T-helper 22 cell (primary cell): ENCODE data around the gene SNX19.
"Not testable (repeated sequence)": the region's sequence is repeated elsewhere in the genome, so short reads cannot be mapped to it uniquely, and the experiment has no call there.

Experiments
- DNase-seq: peaks from one replicate; pipeline ENCODE4 v3.0.0-alpha.2; 2020; ENCODE audit warnings: low read depth

SNX19 gene

DNA sequence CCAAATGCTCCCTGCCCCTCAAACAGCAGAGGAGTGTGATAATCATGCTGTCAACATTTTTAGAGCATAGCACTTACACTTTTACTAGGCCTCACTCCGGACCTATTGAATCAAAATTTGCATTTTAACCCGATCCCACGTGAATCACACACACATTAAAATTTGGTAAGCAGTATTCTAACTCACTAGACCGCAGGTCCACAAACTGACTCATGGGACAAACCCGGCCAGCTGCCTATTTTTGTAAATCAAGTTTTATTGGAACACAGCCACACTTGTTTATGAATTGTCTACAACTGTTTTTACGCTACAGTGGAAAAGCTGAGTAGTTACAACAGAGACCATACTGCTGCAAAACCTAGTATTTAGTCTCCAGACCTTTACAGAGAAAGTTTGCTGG, 43.3 kb downstream of the SNX19 start:
- DNase-seq = no peak

DNA sequence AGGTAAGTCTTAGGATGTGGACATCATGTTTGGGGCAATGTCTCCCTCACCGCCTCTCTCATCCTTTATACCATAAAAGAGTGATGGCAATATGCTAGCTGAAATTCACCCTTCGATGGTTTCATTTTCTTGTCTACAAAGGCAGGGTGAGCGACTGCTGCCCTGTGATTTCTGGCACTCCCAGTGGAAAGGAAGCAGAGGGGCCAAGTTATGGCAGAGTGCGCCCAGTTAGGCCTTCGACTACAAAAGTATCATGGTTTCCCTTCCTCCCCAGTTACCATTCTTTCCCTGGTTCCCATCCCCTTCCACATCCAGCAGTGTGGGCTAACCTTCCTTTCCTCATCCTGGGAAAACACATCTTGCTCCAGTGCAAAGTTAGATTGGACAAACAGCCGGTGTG, 43.8 kb downstream of the SNX19 start:
- no peak for DNase-seq

DNA sequence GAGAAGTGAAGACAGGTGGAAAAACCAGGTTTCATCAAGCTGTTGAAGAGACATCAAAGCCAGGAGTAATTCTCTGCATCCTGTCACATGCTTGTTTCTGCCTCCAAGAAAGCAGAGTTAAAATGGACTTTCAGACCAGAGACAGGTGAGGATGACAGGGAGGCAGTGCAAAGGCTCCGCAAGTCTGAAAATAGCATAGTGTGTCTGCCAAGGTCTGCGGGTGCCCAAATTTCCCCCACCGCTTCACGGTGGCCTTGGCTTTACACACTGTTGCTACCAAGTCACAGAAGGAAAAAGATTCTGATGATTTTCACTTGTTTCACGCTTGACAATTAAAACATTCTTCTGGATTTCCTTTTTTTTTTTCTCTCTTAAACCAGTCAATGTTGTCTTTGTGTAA, 44.2 kb downstream of the SNX19 start:
- no peak for DNase-seq

GRCh38 chr11:130871616-130872015, 44.7 kb downstream of the SNX19 start:
- no peak for DNase-seq

DNA sequence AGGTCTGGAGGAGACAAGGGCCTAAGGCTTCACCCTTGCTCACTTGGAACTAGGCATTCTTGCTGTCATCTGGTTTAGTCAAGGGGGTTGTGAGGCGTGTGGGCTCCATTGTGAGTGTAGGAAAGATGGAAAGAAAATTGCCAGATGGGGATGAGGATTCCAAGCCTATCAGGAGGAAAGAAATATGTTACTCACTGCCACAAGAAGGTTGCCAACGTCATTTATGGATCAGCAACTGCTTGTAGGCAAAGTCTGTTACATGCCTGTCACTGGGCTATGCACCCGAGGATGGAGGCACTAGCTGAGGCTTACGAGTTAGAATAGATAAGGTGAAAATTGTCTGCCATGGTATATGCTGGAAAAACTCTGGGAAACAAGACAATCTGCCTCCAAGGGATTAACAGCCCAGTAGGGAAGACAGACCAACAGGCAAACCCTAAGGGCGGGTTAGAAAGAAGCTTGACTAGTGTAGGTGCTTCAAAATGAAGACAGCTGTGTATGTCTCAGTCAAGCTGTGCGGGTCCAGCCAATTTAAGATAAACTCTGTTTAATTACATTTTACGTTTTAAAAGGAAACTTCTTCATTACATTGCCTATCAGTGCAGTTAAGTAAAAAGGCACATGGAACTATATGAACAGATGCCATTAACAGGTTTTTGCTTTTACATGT, 47.4 kb downstream of the SNX19 start:
- no peak for DNase-seq

DNA sequence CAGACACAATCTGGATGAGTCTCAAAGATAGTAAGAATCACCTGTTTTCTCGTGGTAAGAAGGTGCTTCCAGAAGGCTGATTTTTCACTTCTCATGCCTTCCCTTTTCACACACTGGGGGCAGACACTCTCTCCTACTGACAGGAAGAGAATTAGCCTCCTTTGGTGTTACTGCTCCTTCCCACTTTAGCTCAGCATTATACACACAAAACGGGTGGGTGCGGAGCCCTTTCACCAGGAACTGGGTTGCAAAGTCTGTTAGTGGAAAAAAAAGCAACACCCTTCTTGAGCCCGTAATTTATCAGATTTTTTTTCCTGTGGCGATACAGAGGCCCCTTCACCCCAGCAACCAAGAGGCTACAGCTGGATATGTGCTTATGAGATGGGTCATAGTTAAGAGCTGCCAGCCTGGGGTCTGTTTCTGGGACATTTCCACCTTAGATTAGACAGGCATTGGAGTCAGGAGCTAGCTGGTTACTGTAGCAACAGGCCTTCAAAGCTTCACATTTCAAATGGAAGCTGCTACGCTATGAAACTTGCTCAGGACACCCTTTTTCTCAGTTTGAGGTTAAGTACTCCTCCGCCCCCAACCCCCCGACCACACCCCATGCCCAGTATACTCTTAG, 48.1 kb downstream of the SNX19 start:
- DNase-seq = no peak

DNA sequence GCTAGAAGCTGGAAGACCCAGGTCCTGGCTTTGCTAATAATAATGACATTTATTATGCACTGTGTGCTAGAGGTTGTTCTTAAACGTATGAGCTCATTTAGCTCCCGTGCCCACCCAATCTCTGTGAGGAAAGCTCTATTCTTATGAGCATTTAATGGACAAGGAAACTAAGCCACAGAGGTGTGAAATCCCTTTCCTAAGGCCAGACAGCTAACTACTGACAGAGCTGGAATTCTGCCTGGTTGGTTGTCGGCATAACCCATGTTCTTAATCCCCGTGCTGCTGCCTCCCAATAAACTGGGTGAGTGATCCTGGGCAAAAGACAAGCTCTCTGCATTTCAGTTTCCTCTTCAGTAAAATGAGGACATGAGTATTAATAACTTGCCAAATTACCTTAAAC, 49.4 kb downstream of the SNX19 start:
- no peak for DNase-seq

- no peak for DNase-seq
Measured at GRCh38 chr11:130865774-130866114, 50.5 kb downstream of the SNX19 start.

GRCh38 chr11:130865091-130865773, 51.0 kb downstream of the SNX19 start:
- DNase-seq = no peak

DNA sequence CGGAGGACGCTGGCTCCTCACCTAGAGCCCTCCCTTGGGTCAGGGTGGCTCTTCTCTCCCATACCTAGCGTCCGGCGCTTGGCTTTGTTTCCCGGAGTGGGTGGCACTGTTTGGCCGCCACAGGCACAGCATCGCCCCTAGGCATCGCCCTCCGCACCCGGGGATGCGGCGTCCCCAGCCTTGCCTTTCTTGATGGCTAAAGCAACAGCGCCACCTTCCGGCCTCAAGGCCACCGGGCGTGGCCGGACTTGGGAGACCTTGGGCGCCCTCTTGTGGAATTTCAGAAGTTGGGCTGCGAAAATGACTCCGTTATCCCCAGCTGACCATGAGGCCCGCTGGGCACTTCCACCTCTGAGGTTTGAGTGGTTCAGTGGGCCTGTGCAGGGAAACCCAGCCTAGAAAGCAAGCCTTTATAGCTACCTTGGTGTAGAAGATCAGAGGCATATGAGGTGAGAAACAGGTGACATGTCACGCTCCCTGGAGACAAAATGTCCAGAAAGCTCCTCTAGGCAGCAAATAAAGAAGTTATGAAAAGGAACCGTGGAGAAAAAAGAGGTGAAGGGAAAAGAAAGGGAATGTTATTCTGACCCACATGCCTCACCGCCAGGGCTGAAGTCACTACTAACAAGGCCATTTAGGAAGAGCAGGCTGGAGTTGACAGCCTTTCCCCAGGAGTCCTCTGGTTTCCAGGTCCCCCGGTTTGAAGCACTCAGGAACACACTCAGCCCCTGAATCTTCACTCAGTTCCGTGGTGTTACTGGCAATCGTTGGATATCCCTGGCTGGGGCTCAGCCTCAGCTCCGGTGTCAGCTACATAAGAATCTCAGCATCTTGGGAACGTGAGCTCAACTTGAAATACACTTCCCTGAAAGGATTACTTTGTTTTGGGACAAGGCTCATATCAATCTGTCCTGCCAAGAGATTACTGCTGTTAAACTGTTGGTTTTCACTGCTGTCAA, 54.1 kb downstream of the SNX19 start:
- DNase-seq = peak; percentile 66

DNA sequence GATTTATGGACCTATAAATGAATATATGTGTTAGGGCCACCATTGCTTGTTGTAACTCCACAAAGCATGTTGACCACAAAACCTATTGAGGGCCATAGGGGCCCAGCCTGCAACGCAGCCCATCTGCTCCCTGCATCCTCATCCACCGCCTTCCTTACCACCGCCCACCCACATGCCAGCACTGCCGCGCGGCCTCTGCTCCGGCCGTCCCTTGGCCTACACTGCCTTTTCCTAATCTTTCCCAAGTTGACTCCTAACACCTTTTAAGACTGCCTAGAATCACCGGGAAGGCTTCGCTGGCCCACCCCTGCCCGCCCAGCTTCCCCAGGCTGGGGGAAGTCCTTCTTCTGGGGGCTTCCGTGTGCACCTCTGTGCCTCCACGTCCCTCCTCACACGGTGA, 55.0 kb downstream of the SNX19 start:
- no peak for DNase-seq

DNA sequence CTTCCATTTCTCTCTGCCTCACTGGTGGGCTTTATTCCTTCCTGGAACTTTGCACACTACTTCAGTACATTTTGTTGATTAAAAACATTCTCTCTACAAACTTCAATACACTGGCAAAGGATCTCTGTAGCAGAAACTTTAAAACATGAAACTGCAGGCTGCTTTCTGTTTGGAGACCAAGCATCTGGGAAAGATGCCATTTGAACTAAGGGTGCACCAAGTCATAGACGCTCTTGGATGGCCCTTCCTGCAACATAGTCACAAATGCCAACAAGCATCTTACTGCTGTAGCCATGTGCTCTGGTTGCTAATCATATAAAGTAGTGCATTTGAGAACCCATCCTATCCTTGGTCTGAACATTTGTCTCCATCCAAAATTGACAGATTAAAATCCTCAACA, 56.4 kb downstream of the SNX19 start:
- DNase-seq = no peak

DNA sequence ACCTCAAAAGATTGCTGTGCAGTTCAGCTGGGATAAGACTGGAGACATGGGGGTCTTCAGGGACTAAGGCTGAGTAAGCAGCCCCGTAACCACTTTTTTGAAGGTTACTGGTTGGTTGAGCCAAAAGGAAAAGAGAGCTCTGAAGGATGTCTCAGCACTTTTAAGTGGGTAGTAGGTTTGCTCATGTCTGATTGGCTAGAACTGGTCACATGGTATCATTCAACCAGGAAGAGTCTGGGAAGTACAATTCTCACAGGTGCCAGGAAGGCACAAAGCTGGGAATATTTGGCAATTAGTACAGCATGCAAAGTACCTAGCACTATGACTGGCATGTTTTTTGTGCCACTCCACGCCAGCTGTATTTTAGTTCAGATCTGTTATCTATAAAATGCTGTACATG, 58.1 kb downstream of the SNX19 start:
- DNase-seq = no peak

GRCh38 chr11:130855707-130856106, 60.6 kb downstream of the SNX19 start:
- DNase-seq = not testable (repeated sequence)

DNA sequence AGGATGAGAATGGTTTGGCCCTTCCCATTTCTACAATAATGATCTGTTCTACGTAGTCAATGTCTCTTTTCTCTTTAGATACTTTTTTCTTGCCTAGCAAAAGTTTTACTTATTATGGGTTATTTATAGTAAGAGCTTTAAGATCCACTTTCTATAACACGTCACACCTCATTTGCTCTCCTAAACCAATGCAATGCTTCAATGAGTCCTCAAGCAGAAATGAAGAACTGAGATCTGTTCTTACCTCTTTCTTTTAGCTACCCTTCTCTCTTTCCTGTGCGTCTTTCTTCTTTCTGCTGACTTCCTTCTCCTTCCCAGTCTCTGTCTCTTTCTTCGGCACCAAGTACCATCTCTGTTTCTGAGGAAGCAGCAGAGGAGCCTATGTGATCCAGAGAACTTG, 61.8 kb downstream of the SNX19 start:
- DNase-seq = no peak

DNA sequence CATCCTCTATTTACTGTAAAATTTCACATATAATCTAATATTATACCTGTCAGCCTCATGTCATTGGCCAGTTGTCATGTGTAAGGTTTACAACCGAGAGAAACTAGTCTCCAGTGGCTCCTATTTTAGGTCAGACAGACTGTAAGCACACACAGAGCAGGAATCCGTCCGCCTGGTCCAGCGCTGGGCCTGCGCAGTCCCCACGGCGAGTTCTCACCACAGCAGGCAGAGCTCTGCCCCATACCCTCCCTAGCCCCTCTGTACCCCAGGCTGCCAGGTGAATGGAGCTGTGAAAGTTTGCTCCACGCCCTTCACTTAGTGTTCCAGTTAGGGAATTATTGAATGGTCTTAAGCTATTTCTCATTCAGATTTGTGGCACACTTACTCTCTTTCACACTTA, 63.7 kb downstream of the SNX19 start:
- no peak for DNase-seq

- no peak for DNase-seq
Measured at GRCh38 chr11:130850185-130850944, 65.9 kb downstream of the SNX19 start.

- no peak for DNase-seq
Measured at GRCh38 chr11:130849215-130849568, 67.1 kb downstream of the SNX19 start.

- DNase-seq = no peak
Measured at GRCh38 chr11:130848361-130849214, 67.7 kb downstream of the SNX19 start.

DNA sequence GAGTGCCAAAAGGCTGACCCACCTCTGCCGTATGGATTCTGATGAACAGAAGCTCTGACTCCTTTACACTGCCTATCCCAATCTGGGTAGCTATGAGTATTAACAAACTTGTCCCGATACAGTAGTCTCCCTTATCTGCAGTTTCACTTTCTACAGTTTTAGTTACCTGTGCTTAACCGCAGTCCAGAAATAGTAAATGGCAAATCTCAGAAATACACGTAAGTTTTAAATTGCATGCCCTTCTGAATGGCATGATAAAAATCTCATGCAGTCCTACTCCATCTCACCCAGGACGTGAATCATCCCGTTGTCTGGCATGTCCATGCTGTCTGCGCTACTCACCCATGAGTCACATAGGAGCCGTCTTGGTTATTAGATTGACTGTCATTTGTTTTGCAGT, 68.8 kb downstream of the SNX19 start:
- DNase-seq = no peak

- no peak for DNase-seq
Measured at GRCh38 chr11:130846606-130847005, 69.7 kb downstream of the SNX19 start.
